ENCODE data around the gene IFT80.
"Not testable (repeated sequence)": the region's sequence is repeated elsewhere in the genome, so short reads cannot be mapped to it uniquely, and the experiment has no call there.

GRCh38 chr3:160240719-160241118, 158.3 kb downstream of the IFT80 start:
- TF ChIP-seq, protein P1, sequence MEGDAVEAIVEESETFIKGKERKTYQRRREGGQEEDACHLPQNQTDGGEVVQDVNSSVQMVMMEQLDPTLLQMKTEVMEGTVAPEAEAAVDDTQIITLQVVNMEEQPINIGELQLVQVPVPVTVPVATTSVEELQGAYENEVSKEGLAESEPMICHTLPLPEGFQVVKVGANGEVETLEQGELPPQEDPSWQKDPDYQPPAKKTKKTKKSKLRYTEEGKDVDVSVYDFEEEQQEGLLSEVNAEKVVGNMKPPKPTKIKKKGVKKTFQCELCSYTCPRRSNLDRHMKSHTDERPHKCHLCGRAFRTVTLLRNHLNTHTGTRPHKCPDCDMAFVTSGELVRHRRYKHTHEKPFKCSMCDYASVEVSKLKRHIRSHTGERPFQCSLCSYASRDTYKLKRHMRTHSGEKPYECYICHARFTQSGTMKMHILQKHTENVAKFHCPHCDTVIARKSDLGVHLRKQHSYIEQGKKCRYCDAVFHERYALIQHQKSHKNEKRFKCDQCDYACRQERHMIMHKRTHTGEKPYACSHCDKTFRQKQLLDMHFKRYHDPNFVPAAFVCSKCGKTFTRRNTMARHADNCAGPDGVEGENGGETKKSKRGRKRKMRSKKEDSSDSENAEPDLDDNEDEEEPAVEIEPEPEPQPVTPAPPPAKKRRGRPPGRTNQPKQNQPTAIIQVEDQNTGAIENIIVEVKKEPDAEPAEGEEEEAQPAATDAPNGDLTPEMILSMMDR (conservative IDR thresholded peaks at IDR 0.05) = not testable (repeated sequence)
- TF ChIP-seq EZH2 (IDR thresholded peaks at IDR 0.05; ENCODE audit: low read depth) = not testable (repeated sequence)

Measured in PC-9 (cell line).